ENCODE results near the gene SLC1A5.

DNA sequence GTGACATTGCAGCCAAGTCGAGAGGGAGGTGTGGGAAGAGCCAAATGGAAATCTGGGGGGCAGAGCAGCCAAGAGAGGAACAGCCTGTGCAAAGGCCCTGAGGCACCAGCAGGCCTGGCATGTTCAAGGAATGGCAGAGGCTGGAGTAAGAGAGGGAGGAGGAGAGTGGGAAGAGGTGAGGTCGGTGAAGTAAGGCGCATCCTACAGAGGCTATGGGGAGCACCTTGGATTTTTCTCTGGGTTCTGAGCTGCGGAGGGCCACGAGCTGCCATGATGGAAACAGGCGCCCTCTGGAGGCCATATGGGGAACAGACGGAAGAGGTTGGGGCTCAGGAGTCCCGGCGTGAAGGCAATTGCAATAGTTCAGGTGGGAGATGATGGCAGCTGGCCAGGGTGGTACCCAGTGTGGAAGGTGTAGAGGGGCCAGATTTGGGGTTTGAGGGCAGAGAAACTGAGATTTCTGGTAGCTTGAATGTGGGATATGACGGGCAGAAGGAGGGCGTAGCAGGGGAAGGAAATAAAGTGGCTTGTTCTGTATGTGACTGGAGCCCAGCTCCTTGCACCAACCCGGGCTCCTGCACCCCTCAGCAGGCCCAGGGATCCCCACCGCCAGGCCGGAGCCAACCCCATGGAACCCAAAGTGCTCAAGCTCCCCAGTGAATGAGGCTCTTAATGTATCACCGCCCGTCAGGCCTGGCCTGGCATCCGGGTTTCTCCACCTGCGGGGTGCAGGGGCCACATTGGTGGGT, 21.7 kb downstream of the SLC1A5 start:
- peak; percentile 40 to 68 (median 56) for TF ChIP-seq CTCF (IDR thresholded peaks at IDR 0.05)
- no peak for TF ChIP-seq POLR2A (IDR thresholded peaks at IDR 0.05)
